Measurements from ENCODE around the gene BBOX1.

- TF ChIP-seq EZH2 (IDR thresholded peaks at IDR 0.05; ENCODE audit: borderline replicate concordance, low read depth, low read length, poor library complexity, severe bottlenecking), result no peak
- TF ChIP-seq CTCF (conservative IDR thresholded peaks at IDR 0.05; ENCODE audit: low read depth, low read length), result no peak
These were observed 71.3 kb downstream of the BBOX1 start for GRCh38 chr11:27111896-27112295.

Data from A673 (cell line).